ENCODE data around the gene EIF2AK3. TPM values are rescaled to one million over a fixed set of nuclear protein-coding genes. Genes with fewer than 3 reads are reported as not detected.
"Not testable (repeated sequence)": the region's sequence is repeated elsewhere in the genome, so short reads cannot be mapped to it uniquely, and the experiment has no call there.

The EIF2AK3 gene
- 6.2 TPM for total RNA-seq

- peak; percentile 96 for ATAC-seq
Measured at GRCh38 chr2:88627055-88627855, at the start of gene EIF2AK3. Gene EIF2AK3, minus strand, starts transcription at chr2:88627464. Its CDS starts 190 bp downstream, at chr2:88627274.

DNA sequence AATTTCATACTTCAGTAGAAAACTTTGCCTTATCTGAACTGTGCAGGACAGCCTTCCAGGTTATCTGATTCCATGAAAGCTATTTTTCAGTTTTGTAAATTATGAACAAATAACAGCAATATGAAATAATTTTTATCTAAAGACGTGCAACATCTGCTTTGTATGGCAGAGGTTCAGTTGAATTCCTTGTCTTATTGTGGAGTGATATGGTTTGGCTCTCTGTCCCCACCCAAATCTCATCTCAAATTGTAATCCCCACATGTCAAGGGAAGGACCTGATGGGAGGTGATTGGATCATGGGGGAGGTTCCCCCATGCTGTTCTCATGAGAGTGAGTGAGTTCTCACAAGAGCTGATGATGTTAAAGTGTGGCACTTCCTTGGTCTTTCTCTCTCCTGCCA is 46.1 kb upstream of the EIF2AK3 start:
- ATAC-seq = no peak

DNA sequence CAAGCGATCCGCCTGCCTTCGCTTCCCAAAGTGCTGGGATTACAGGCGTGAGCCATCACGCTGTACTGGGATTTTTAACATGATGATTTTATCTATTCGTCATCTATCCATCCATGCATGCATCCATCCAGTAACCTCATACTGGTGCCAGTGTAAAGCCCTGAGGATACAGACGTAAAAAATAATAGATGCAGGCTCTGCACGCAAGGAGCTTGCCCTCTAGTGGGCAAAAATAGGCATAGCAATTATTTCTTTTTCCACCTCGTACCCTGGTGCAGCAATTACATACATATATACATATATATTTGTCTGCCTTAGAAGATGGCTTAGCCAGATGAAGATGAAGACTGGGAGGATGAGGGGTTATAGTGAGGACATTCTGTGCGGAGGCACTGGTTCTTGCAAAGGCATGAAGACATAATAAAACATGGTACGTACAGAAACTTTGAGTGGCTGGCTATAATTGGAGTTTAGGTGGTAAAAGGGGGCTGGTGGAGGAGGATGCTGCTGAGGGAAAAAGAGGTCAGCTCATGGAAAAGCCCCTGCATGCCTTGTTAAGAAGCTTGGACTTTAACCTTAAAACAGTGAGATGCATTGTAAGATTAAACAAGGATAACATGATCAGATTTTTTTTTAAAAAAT is 44.6 kb upstream of the EIF2AK3 start:
- ATAC-seq = peak; percentile 72

DNA sequence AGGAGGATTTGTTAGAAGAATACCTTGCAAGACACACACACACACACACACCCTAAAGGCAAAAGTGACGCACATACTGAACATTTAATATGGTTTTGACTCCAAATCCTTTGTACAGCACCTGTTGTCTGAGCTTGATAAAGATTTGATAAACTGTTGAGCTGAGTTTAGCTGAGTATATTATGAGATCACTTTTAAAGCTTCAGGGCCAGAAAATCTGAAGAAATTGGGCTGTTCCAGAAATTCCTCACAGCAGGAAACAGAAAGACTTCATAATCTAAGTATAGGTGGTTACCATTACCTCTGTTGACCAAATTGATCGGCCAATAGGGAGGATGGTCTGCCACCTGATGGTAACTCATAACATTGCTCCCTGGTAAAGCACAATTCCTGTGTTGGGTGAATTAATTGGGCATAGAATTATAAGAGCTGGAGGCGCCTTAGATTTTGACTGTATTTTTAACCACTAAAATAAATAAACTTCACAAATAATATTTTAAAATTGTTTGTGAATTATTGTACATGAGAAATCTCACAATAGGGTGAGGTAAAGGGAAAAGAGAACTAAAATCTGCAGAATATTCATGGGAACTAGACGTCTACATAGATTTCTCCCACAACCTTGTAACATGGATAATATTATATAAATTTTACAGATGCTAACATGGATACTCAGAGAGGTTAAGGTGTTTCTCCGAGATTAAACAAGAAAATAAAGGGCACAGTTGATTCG is 42.4 kb upstream of the EIF2AK3 start:
- peak; percentile 72 for ATAC-seq

GRCh38 chr2:88668862-88669261 is 41.6 kb upstream of the EIF2AK3 start:
- no peak for ATAC-seq

- ATAC-seq = no peak
Measured at GRCh38 chr2:88667219-88667618, 40.0 kb upstream of the EIF2AK3 start.

GRCh38 chr2:88666576-88666975 is 39.3 kb upstream of the EIF2AK3 start:
- no peak for ATAC-seq

DNA sequence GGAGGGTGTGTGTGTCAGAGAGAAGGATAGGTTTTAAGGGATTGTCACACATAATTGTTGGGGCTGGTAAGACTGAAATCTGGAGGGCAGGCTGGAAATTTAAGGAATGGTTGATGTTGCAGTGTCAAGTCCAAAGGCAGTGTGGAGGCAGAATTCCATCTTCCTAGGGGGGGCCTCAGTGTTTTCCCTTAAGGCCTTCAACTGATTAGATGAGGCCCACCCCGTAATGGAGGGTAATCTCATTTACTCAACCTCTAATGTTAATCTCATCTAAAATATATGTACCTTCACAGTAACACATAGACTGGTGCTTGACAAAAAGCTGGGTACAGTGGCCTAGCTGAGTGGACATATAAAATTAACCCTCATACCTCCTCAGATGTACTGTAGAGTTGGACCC is 33.4 kb upstream of the EIF2AK3 start:
- ATAC-seq = no peak

- peak; percentile 59 for ATAC-seq
Measured at GRCh38 chr2:88659538-88659915, 32.3 kb upstream of the EIF2AK3 start.

GRCh38 chr2:88658881-88659537 is 31.7 kb upstream of the EIF2AK3 start:
- peak; percentile 31 for ATAC-seq

DNA sequence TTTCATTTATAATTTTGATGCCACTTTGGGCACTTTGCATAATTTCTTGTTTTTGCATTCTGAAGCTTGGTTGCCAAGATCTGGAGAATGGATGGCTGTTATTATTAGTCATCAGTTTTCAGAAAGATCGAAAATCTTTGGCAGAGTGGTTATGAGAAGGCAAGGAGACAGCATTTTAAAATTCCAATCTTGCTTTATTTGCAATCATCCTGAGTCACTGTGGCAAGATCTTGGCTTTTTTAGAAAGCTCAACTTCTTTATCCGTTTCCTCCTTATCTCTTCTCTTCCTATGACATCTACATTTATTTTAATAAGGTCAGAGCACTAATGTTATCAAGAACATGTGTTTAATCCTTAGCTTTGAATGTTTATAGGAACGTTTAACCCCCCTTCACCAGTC is 31.1 kb upstream of the EIF2AK3 start:
- ATAC-seq = no peak

DNA sequence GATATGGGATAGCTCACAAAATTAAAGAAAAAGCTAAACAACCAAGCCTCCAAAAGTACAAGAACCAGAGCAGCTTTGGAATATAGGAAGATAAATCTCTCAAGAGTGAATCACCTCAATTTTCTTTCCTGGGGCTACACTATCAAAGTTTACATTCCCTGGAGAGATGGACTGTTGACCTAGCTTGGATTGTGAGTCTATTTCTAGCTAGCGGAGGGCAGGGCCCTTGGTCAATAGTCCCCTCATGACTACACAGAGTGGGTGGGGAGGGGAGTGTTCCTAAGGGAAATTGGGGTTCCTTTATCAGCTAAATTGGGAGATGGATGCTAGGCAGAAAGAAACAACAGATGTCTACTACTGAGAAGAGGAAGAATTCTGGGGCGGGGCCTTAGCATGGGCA is 29.9 kb upstream of the EIF2AK3 start:
- ATAC-seq = no peak

- ATAC-seq = no peak
Measured at GRCh38 chr2:88656690-88657089, 29.4 kb upstream of the EIF2AK3 start.

- no peak for ATAC-seq
Measured at GRCh38 chr2:88654714-88655113, 27.4 kb upstream of the EIF2AK3 start.

DNA sequence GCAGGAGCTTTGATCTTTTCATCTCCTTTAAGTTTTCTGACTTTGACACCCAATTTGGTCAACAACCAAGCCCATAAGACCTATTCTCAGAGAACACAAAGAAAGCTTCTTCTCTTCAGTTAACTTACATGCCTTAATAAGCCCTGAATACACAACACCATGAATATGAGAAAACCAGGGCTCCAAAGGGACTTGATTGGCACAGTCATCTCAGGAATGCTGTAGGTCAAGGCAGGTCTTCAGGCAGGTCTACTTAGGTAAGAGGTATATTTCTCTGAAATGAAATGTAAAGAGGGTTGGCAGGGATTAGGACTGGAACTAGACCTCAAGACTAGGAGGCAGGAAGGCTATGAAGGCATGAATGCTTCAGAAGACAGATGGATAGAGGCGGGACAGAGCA is 24.4 kb upstream of the EIF2AK3 start:
- ATAC-seq = peak; percentile 50

- not testable (repeated sequence) for ATAC-seq
Measured at GRCh38 chr2:88645291-88645882, 18.1 kb upstream of the EIF2AK3 start.

GRCh38 chr2:88642278-88642677 is 15.0 kb upstream of the EIF2AK3 start:
- no peak for ATAC-seq

GRCh38 chr2:88641330-88641729 is 14.1 kb upstream of the EIF2AK3 start:
- no peak for ATAC-seq

DNA sequence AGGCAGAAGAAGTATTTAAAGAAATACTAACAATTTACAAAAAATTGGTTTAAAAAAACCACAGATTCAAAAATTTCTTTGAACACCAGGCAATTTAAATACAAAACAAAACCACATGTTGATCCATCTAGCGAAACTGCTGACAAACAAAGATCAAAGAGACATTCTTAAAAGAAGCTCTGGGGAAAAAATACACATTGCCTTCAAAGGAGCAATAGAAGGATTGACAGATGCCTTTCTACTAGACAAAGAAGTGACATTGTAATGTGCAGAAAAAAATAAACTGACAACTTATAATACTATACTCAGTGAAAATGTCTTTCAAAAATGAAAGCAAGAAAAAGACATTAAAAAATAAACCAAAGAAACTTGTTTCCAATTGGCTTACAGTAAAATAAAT is 12.6 kb upstream of the EIF2AK3 start:
- ATAC-seq = no peak

DNA sequence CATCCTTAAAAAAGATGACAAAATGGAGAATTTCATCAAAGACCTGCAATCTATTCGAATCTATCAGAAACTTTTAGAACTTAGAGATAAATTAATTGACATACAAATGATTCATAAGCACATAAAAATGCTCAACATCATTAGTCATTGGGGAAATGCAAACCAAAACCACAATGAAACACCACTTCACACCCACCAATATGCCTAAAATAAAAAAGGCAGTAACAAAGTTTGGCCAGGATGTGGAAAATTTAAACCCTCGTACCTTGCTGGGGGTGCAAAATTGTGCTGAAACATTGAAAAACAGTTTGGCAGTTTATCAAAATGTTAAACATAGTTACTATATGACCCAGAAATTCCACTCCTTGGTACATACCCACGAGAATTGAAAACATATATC is 11.5 kb upstream of the EIF2AK3 start:
- no peak for ATAC-seq

- ATAC-seq = no peak
Measured at GRCh38 chr2:88638123-88638650, 10.9 kb upstream of the EIF2AK3 start.

DNA sequence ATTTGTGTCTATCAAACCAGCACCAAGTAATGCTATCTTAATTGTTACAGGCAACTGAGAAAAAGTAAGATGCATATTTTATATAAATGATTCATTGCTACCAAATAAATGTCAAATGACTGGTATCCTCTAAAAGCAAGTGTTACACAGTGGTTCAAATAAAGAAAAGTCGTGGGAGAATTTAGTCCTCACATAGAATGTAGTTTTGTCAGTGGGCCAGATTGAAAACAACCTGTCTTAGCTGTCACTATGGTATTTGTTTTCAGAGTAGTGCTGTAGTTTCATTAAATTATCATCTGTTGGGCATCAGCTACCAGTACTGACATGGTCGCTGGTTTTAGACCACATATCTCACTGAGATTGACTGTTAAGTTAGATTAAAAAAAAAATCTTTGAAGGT is 10.2 kb upstream of the EIF2AK3 start:
- no peak for ATAC-seq
